ENCODE data around the gene SLC43A1.

DNA sequence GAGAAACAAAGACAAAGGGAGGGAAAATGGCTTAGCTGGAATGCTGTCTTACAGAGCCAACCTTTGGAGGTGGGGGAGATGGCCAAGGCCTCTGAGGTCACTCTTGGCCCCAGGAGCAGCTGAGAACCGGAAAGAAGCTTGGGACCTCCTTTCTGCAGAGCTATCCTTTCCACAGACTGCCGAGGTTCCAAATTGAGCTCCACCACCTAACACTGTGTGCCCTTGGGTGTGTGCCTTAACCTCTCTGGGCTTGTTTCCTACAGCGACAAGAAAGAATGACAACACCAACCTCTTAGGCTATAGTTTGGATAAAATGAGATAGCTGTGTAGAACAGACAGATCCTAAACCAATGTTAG is 32.0 kb downstream of the SLC43A1 start:
- TF ChIP-seq, protein P1, sequence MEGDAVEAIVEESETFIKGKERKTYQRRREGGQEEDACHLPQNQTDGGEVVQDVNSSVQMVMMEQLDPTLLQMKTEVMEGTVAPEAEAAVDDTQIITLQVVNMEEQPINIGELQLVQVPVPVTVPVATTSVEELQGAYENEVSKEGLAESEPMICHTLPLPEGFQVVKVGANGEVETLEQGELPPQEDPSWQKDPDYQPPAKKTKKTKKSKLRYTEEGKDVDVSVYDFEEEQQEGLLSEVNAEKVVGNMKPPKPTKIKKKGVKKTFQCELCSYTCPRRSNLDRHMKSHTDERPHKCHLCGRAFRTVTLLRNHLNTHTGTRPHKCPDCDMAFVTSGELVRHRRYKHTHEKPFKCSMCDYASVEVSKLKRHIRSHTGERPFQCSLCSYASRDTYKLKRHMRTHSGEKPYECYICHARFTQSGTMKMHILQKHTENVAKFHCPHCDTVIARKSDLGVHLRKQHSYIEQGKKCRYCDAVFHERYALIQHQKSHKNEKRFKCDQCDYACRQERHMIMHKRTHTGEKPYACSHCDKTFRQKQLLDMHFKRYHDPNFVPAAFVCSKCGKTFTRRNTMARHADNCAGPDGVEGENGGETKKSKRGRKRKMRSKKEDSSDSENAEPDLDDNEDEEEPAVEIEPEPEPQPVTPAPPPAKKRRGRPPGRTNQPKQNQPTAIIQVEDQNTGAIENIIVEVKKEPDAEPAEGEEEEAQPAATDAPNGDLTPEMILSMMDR (IDR thresholded peaks at IDR 0.05) = no peak
- TF ChIP-seq POLR2A (IDR thresholded peaks at IDR 0.05) = no peak
